NCI-H2227 (cell line): ENCODE data around the gene BRINP2.
"Not testable (repeated sequence)": the region's sequence is repeated elsewhere in the genome, so short reads cannot be mapped to it uniquely, and the experiment has no call there.

Experiments
- DNase-seq: peaks from one replicate; lab custom pipeline; 2025; ENCODE audit not compliant: unreplicated experiment; lab: John Stamatoyannopoulos, UW

BRINP2 gene

DNA sequence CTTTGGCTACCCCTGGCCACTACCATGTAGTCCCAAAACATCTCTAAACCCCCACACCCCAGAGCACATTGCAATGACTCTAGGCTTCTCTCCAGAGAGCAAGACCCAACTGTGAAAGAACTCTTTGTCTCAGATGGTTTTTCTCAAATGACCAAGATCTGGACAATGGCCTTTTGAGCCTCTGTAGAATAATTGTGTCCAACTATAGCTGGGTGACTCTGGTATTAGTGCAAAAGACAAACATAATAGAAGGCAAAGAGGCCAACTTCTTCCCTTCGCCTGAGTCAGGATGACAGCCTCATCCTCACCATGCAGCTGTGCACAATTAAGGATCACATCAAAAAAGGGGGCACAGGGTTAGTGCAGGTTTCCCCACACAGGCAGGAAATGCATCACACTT lies 139.6 kb downstream of the BRINP2 start:
- no peak for DNase-seq

DNA sequence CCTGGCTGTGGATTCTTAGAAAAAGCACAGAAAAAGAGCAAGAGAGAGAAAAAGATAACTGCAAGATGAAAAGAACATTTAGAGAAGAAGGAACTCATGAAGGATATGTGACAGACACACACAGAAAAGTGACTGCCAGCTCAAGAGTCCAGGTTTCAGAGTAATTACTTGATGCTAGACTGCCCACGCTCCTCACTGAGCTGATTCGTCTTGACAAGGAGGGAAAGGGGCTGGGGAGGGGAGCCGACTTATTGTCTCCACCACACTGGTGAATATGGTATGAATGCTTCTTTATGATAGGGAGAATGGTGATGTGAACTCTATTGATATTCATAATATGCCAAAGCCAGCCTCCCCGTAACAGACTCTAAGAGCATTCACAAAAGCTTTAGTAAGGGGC lies 140.4 kb downstream of the BRINP2 start:
- no peak for DNase-seq

DNA sequence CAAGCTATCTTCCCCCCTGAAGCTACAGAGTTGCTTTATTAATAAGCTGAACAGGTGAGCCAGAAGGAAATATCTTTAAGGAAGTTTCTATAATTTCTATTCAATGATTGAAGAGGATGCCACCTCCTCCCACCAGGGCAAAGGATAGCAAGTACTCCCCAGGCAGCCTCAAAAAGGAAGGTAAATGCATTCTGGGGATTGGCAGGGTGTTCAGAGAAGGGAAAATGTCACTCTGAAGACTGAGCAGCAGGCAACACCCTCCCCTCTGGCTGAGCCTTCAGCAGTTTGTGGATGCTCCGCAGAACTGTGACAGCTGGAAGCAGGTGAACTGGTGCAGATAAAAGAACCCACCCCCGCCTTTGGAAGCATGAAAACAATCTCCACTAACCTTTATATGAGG lies 140.8 kb downstream of the BRINP2 start:
- DNase-seq = no peak

- no peak for DNase-seq
Observed at GRCh38 chr1:177315261-177315660, 144.5 kb downstream of the BRINP2 start.

- no peak for DNase-seq
Observed at GRCh38 chr1:177315761-177316160, 145.0 kb downstream of the BRINP2 start.

- not testable (repeated sequence) for DNase-seq
Observed at GRCh38 chr1:177321434-177321833, 150.7 kb downstream of the BRINP2 start.

- no peak for DNase-seq
Observed at GRCh38 chr1:177328251-177328650, 157.5 kb downstream of the BRINP2 start.

DNA sequence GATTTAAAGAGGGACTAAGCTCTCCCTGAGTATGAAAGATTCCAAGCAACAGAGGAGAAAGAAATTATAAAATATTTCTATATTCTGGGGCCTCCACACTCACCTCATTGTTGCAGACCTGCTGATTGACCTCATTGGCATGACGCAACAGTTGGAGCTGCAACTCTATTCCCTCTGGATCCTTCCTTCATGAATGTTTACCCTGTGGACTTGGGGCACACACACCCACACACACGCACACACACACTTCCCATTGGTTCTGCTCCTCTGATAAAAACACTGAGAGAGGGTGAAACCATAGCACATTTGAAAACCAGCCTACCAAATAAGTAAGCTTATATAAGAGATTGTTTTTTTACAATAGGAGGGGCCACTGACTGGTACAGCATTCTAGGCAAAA lies 159.1 kb downstream of the BRINP2 start:
- DNase-seq = no peak
